Trophoblast cell (in vitro differentiated cells and primary cell): Measurements from ENCODE around the gene SPO11.

Experiments used
- DNase-seq, 2 donors: peaks; one replicate each; pipeline ENCODE4 v3.0.0-alpha.2; 2016
- H2AFZ ChIP-seq: 2 replicates; pipeline ENCODE4 v1.6.1; 2013; ENCODE audit warnings: low read length, moderate library complexity, mild to moderate bottlenecking; ENCODE audit not compliant: insufficient read depth, poor library complexity
- H2AK5ac ChIP-seq: 2 replicates; pipeline ENCODE4 v1.6.1; 2013; ENCODE audit warnings: mild to moderate bottlenecking, low read length
- H2BK120ac ChIP-seq: 2 replicates; pipeline ENCODE4 v1.6.1; 2013; ENCODE audit warnings: low read length, mild to moderate bottlenecking, moderate library complexity; ENCODE audit not compliant: insufficient read depth, poor library complexity
- H2BK12ac ChIP-seq: 2 replicates; pipeline ENCODE4 v1.6.1; 2013; ENCODE audit warnings: mild to moderate bottlenecking, low read length, moderate library complexity
- H2BK5ac ChIP-seq: 2 replicates; pipeline ENCODE4 v1.6.1; 2013; ENCODE audit warnings: low read length, low read depth, moderate library complexity, mild to moderate bottlenecking; ENCODE audit not compliant: poor library complexity
- H3K14ac ChIP-seq: 2 replicates; pipeline ENCODE4 v1.6.1; 2013; ENCODE audit warnings: mild to moderate bottlenecking, low read length
- H3K18ac ChIP-seq: 2 replicates; pipeline ENCODE4 v1.6.1; 2013; ENCODE audit warnings: mild to moderate bottlenecking, low read length
- H3K23ac ChIP-seq: 2 replicates; pipeline ENCODE4 v1.6.1; 2013; ENCODE audit warnings: low read length
- H3K27ac ChIP-seq: 2 replicates; pipeline ENCODE4 v1.5.1; 2013; ENCODE audit warnings: low read depth, mild to moderate bottlenecking, inconsistent platforms, low read length, moderate library complexity
- H3K27me3 ChIP-seq: 2 replicates; pipeline ENCODE4 v1.6.1; 2013; ENCODE audit warnings: inconsistent platforms, mild to moderate bottlenecking, low read length, moderate library complexity; ENCODE audit not compliant: insufficient read depth
- H3K36me3 ChIP-seq, 2 experiments: 1 replicate in 1 of 2; 2 replicates in 1 of 2; pipeline ENCODE4 v1.6.1; 2013; ENCODE audit warnings: low read length in 2 of 2, mild to moderate bottlenecking in 2 of 2, moderate library complexity in 1 of 2; ENCODE audit not compliant: insufficient read depth in 2 of 2, control insufficient read depth in 1 of 2
- H3K4ac ChIP-seq: 2 replicates; pipeline ENCODE4 v1.6.1; 2013; ENCODE audit warnings: low read depth, mild to moderate bottlenecking, low read length, moderate library complexity
- H3K4me1 ChIP-seq, 2 experiments: 1 replicate in 1 of 2; 2 replicates in 1 of 2; pipeline ENCODE4 v1.6.1; 2013; ENCODE audit warnings: low read length in 2 of 2, mild to moderate bottlenecking in 2 of 2, moderate library complexity in 1 of 2; ENCODE audit not compliant: insufficient read depth in 2 of 2, control insufficient read depth in 1 of 2
- H3K4me2 ChIP-seq: 2 replicates; pipeline ENCODE4 v1.6.1; 2013; ENCODE audit warnings: inconsistent platforms, mild to moderate bottlenecking, low read length, moderate library complexity
- H3K4me3 ChIP-seq: 2 replicates; pipeline ENCODE4 v1.5.1; 2013; ENCODE audit warnings: mild to moderate bottlenecking, low read depth, low read length, inconsistent platforms
- H3K79me1 ChIP-seq: one replicate; pipeline ENCODE4 v1.6.1; 2013; ENCODE audit warnings: low read length
- H3K79me2 ChIP-seq: 2 replicates; pipeline ENCODE4 v1.6.1; 2013; ENCODE audit warnings: low read length, mild to moderate bottlenecking; ENCODE audit not compliant: control insufficient read depth, insufficient read depth, poor library complexity
- H3K9ac ChIP-seq: 2 replicates; pipeline ENCODE4 v1.6.1; 2013; ENCODE audit warnings: mild to moderate bottlenecking, low read length
- H3K9me3 ChIP-seq: 2 replicates; pipeline ENCODE4 v1.6.1; 2013; ENCODE audit warnings: low read depth, mild to moderate bottlenecking, control low read depth, inconsistent platforms, low read length; ENCODE audit not compliant: insufficient read depth
- H4K12ac ChIP-seq: 2 replicates; pipeline ENCODE4 v1.6.1; 2013; ENCODE audit warnings: low read depth, mild to moderate bottlenecking, low read length, moderate library complexity
- H4K8ac ChIP-seq: 2 replicates; pipeline ENCODE4 v1.6.1; 2013; ENCODE audit warnings: low read depth, mild to moderate bottlenecking, low read length, moderate library complexity
- H4K91ac ChIP-seq: one replicate; pipeline ENCODE4 v1.6.1; 2013; ENCODE audit warnings: low read depth, mild to moderate bottlenecking, low read length, moderate library complexity
- WGBS: extraction: QIAGEN DNeasy Blood & Tissue Kit; methylation state at CpG from one replicate; pipeline ENCODE4 v1.1.7; 2013; ENCODE audit warnings: missing lambda C conversion rate; ENCODE audit not compliant: insufficient read length, insufficient coverage; ENCODE audit errors: extremely low coverage; 5-methylcytosine and 5-hydroxymethylcytosine counted together

SPO11 gene

GRCh38 chr20:57301026-57301425, 28.6 kb upstream of the SPO11 start:
- Histone ChIP-seq H2BK5ac (no peak overlapping the region), H2BK120ac (no peak overlapping the region), H3K4ac (no peak overlapping the region), H3K79me1 (no peaks in the 10 kb centered on the region), H2BK12ac (no peak overlapping the region), H3K23ac (no peak overlapping the region), H3K9me3 (peaks cover 3% of the 10 kb centered on the region), H3K14ac (no peak overlapping the region), H4K12ac (no peak overlapping the region), H2AFZ (no peak overlapping the region), H3K4me3 (no peak overlapping the region), H4K91ac (no peak overlapping the region), H3K36me3 (no peaks in the 10 kb centered on the region), H2AK5ac (no peak overlapping the region), H4K8ac (no peak overlapping the region), H3K18ac (no peak overlapping the region), H3K27me3 (no peaks in the 10 kb centered on the region), H3K79me2 (no peaks in the 10 kb centered on the region), H3K27ac (no peak overlapping the region), H3K4me1 (no peaks in the 10 kb centered on the region), H3K4me2 (no peak overlapping the region), H3K9ac (no peak overlapping the region)
- DNase-seq = no peak
- no CpG with 5 or more reads among the region's 14 CpGs for WGBS

- no peak overlapping the region for H3K23ac ChIP-seq
- H3K9me3 ChIP-seq = peaks cover 2% of the 10 kb centered on the region
- peaks cover 13 to 18% of the 10 kb centered on the region in 2 experiments for H3K4me1 ChIP-seq
- no peak overlapping the region for H3K4me3 ChIP-seq
- H2BK12ac ChIP-seq = no peak overlapping the region
- H2BK5ac ChIP-seq = no peak overlapping the region
- no peak overlapping the region for H3K4me2 ChIP-seq
- no peak overlapping the region for H3K27ac ChIP-seq
- no CpG with 5 or more reads among the region's 5 CpGs for WGBS
- no peak overlapping the region for H2AFZ ChIP-seq
- no peaks in the 10 kb centered on the region for H3K36me3 ChIP-seq
- H2AK5ac ChIP-seq = no peak overlapping the region
- H3K18ac ChIP-seq = no peak overlapping the region
- no peak overlapping the region for H3K14ac ChIP-seq
- peak; percentile 19 to 78 for DNase-seq
- no peaks in the 10 kb centered on the region for H3K27me3 ChIP-seq
- H3K9ac ChIP-seq = no peak overlapping the region
- H3K4ac ChIP-seq = no peak overlapping the region
- H3K79me1 ChIP-seq = peaks cover 2% of the 10 kb centered on the region
- no peak overlapping the region for H4K91ac ChIP-seq
- H4K8ac ChIP-seq = no peak overlapping the region
- no peak overlapping the region for H4K12ac ChIP-seq
- H3K79me2 ChIP-seq = no peaks in the 10 kb centered on the region
- H2BK120ac ChIP-seq = no peak overlapping the region
Observed at GRCh38 chr20:57306747-57307146, 22.9 kb upstream of the SPO11 start.

- DNase-seq = peak; percentile 88 to 94
- H2BK5ac ChIP-seq = no peak overlapping the region
- peaks cover 13 to 18% of the 10 kb centered on the region in 2 experiments for H3K4me1 ChIP-seq
- H3K18ac ChIP-seq = no peak overlapping the region
- H3K4me2 ChIP-seq = no peak overlapping the region
- H4K8ac ChIP-seq = no peak overlapping the region
- H2AFZ ChIP-seq = no peak overlapping the region
- no peak overlapping the region for H2AK5ac ChIP-seq
- H3K27ac ChIP-seq = no peak overlapping the region
- no peak overlapping the region for H3K14ac ChIP-seq
- no peak overlapping the region for H3K4me3 ChIP-seq
- no peak overlapping the region for H2BK12ac ChIP-seq
- no CpG with 5 or more reads among the region's 13 CpGs for WGBS
- H2BK120ac ChIP-seq = no peak overlapping the region
- no peak overlapping the region for H3K4ac ChIP-seq
- H3K36me3 ChIP-seq = no peaks in the 10 kb centered on the region
- no peaks in the 10 kb centered on the region for H3K27me3 ChIP-seq
- peaks cover 2% of the 10 kb centered on the region for H3K9me3 ChIP-seq
- no peak overlapping the region for H3K9ac ChIP-seq
- no peak overlapping the region for H3K23ac ChIP-seq
- H4K12ac ChIP-seq = no peak overlapping the region
- H3K79me2 ChIP-seq = no peaks in the 10 kb centered on the region
- peaks cover 2% of the 10 kb centered on the region for H3K79me1 ChIP-seq
- no peak overlapping the region for H4K91ac ChIP-seq
Observed at GRCh38 chr20:57308451-57309271, 20.9 kb upstream of the SPO11 start.

- Histone ChIP-seq H4K12ac (no peak overlapping the region), H3K4me1 (peaks cover 13 to 18% of the 10 kb centered on the region in 2 experiments), H2AFZ (no peak overlapping the region), H3K27me3 (no peaks in the 10 kb centered on the region), H3K4me2 (no peak overlapping the region), H2AK5ac (no peak overlapping the region), H3K9ac (no peak overlapping the region), H3K27ac (no peak overlapping the region), H3K18ac (no peak overlapping the region), H4K8ac (peak overlapping the region; percentile 21), H3K9me3 (peaks cover 2% of the 10 kb centered on the region), H3K36me3 (no peaks in the 10 kb centered on the region), H2BK120ac (peak overlapping the region; percentile 15), H3K79me2 (no peaks in the 10 kb centered on the region), H2BK5ac (no peak overlapping the region), H3K14ac (no peak overlapping the region), H3K4ac (no peak overlapping the region), H3K23ac (no peak overlapping the region), H3K4me3 (no peak overlapping the region), H4K91ac (no peak overlapping the region), H3K79me1 (peaks cover 2% of the 10 kb centered on the region), H2BK12ac (no peak overlapping the region)
- whole genome bisulfite sequencing = no CpG with 5 or more reads among the region's 9 CpGs
- DNase-seq = no peak
Observed at GRCh38 chr20:57309544-57310115, 20.0 kb upstream of the SPO11 start.
